GF-D8 (cell line): Measurements from ENCODE around the gene BRIP1.
"Not testable (repeated sequence)": the region's sequence is repeated elsewhere in the genome, so short reads cannot be mapped to it uniquely, and the experiment has no call there.

ENCODE experiments used
- DNase-seq: peaks from one replicate; lab custom pipeline; 2025; lab: John Stamatoyannopoulos, UW

Gene BRIP1

GRCh38 chr17:61799812-61800484 lies 63.4 kb downstream of the BRIP1 start:
- DNase-seq, result no peak

GRCh38 chr17:61797283-61797682 lies 66.0 kb downstream of the BRIP1 start:
- DNase-seq, result no peak

DNA sequence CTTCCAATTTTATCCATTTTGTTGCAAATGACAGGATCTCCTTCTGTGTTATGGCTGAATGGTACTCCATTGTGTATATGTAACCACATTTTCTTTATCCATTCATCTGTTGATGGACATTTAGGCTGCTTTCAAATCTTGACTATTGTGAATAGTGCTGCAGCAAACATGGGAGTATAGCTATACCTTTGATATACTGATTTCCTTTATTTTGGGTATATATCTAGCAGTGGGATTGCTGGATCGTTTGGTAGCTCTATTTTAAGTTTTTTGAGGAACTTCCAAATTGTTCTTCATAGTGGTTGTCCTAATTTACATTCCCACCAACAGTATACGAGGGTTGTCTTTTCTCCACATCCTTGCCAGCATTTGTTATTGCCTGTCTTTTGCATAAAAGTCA lies 67.8 kb downstream of the BRIP1 start:
- no peak for DNase-seq

- DNase-seq, result no peak
Measured at GRCh38 chr17:61794792-61795191, 68.5 kb downstream of the BRIP1 start.

DNA sequence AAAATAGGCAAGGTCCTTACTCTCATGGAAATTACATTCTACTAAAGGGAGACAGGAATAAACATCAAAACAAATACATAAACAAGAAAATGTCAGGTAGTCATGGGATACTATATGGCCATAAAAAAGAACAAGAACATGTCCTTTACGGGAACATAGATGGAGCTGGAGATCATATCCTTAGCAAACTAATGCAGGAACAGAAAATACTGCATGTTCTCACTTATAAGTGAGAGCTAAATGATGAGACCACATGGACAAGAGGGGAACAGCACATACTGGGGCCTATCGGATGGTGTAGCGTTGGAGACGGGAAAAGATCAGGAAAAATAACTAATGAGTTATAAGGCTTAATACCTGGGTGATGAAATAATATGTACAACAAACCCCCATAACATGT lies 69.1 kb downstream of the BRIP1 start:
- no peak for DNase-seq

- DNase-seq, result no peak
Measured at GRCh38 chr17:61793565-61793964, 69.8 kb downstream of the BRIP1 start.

GRCh38 chr17:61789872-61790271 lies 73.5 kb downstream of the BRIP1 start:
- DNase-seq, result no peak

DNA sequence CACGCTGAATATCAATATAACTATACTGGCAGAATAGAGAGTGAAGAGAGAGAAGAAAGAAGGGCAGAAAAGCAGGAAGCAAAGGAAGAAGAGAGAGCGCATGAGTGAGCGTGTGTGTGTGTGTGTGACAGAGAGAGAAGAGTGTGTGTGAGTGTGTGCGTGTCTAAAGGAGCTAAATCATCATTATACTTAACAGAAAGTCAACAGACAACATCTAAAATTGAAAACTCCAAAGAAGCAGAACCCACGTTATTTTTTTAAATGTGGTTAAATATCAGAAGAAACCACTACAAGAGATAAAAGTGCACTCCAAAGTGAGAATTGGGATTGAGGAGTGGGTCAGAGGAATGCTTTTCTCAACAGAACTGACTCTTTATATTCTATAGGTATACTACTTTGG lies 77.2 kb downstream of the BRIP1 start:
- DNase-seq, result no peak

- no peak for DNase-seq
Measured at GRCh38 chr17:61784510-61784909, 78.8 kb downstream of the BRIP1 start.

DNA sequence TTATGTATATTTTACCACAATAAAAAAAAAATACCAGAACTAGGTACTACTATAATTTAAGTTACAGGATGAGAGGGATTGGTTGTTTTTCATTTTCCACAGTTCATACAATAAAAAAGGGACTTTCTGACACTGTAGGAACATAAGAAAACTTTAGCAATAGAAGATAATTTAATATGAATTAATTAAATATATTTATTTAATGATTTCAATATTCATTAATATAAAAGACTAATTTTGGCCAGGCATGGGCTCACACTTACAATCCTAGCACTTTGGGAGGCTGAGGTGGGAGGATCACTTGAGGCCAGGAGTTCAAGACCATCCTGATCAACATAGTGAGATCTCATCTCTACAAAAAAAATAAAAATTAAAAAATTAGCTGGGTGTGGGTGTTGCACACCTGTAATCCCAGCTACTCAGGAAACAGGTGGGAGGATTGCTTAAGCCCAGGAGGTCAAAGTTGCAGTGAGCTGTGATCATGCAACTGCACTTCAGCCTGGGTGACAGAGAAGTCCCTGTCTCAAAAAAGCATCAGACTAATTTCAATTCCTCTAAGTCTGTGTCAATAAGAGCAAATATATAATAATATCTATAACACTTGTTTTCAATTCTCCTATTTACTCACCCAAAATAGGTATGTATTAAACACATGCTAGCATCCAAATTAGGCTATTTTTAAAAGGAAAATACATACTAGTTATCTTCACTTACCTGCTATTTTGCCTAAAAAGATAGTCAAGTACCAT lies 79.6 kb downstream of the BRIP1 start:
- DNase-seq, result no peak

GRCh38 chr17:61783120-61783519 lies 80.2 kb downstream of the BRIP1 start:
- DNase-seq, result no peak

DNA sequence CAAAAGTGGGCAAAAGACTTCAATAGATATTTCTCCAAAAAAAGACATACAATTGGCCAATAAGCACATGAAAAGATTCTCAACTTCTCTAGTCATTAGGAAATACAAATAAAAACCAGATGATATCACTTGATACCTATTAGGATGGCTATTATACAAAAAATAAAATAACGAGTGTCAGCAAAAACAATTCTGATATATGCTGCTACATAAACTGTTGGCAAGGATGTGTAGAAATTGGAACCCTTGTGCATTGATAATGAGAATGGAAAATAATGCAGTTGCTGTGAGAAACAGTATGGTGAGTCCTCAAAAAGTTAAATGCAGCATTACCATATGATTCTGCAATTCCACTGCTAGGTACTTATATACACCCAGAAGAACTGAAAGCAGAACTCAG lies 80.6 kb downstream of the BRIP1 start:
- DNase-seq, result no peak

- no peak for DNase-seq
Measured at GRCh38 chr17:61775364-61775763, 88.0 kb downstream of the BRIP1 start.

- no peak for DNase-seq
Measured at GRCh38 chr17:61774724-61775123, 88.6 kb downstream of the BRIP1 start.

- DNase-seq, result not testable (repeated sequence)
Measured at GRCh38 chr17:61774087-61774486, 89.2 kb downstream of the BRIP1 start.

DNA sequence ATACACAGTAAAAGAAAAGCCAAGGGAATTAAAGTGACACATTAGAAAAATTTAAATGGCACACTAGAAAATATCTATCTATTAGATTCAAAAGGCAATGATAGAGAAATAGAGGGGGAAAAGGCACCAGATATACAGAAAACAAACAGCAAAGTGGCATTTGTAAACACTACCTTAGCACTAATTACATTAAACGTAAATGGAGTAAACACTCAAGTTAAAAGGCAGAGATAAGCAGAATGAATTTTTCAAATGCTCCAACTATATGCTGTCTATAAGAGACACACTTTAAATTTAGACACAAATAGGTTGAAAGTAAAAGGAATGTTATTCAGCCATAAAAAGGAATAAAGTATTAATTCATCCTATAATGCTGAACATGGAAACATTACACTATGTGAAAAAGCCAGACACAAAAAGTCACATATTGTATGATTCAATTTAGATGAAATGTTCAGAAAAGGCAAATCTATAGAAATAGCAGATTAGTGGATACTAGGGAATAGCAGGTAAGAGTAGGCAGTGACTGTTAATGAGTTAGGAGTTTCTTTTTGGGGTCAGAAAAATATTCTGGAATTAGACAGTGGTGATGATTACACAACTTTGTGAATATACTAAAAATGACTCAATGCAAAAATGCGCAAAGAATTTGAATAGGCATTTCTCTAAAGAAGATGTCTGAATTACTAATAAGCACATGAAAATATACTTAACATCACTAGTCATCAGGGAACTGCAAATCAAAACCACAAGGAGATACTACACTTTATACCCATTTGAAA lies 92.4 kb downstream of the BRIP1 start:
- no peak for DNase-seq

GRCh38 chr17:61770043-61770442 lies 93.3 kb downstream of the BRIP1 start:
- no peak for DNase-seq

- no peak for DNase-seq
Measured at GRCh38 chr17:61768405-61768804, 94.9 kb downstream of the BRIP1 start.

GRCh38 chr17:61766520-61766919 lies 96.8 kb downstream of the BRIP1 start:
- DNase-seq, result no peak

DNA sequence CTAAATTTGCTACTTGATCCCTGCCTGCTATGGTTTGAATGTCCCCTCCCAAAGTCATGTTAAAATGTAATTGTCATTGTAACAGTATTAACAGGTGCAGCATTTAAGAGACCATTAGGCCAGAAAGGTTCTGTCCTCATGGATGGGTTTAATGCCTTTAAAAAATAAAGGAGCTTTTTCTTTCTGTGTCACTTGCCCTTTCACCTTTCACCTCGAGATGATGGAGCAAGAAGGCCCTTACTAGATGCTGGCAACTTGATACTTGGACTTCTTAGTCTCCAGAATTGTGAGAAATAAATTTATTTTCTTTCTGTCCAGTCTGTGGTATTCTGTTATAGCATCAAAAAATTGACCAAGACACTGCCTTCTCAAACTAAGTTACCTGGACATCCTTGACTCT lies 98.5 kb downstream of the BRIP1 start:
- no peak for DNase-seq

DNA sequence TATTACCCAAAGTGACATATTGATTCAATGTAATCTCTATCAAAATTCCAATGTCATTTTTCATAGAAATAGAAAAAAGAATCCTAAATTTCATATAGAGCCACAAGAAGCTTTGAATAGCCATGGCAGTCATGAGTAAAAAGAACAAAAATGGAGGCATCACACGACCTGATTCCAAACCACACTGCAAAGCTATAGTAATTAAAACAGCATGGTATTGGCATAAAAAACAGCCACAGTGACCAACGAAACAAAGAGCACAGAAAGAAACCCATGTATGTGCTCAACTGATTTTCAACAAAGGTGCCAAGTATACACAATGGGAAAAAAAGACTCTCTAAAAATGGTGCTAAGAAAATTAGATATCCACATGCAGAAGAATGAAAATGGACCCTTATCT lies 101.5 kb downstream of the BRIP1 start:
- no peak for DNase-seq

DNA sequence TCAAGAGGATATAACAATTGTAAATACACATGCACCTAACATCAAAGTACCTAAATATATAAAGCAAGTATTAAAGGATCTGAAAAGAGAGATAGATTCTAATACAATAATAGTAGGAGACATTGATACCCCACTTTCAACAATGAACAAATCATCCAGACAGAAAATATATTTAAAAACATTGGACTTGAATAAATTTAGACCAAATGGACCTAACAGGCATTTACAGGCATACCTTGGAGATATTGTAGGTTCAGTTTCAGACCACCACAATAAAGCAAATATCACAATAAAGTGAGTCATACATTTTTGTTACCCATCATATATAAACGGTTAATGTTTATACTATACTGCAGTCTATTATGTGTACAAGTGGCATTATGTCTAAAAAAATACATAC lies 104.0 kb downstream of the BRIP1 start:
- DNase-seq, result no peak

DNA sequence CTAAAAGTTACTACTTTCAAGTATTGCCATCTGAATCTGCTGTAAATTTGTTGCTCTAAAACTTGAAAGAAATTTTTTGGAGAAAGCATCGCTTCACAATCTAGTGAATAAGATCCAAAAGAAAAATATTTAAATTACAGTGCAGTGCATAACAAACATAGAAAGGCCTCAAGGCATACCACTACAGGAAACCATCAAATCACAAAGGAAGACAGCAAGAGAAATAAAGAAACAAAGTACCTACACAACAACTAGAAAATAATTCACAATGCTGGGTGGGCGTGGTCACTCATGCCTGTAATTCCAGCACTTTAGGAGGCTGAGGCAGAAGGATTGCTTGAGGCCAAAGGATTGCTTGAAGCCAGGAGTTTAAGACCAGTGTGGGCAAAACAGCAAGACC lies 104.9 kb downstream of the BRIP1 start:
- DNase-seq, result no peak
